ENCODE results near the gene PCK1.

Gene PCK1

DNA sequence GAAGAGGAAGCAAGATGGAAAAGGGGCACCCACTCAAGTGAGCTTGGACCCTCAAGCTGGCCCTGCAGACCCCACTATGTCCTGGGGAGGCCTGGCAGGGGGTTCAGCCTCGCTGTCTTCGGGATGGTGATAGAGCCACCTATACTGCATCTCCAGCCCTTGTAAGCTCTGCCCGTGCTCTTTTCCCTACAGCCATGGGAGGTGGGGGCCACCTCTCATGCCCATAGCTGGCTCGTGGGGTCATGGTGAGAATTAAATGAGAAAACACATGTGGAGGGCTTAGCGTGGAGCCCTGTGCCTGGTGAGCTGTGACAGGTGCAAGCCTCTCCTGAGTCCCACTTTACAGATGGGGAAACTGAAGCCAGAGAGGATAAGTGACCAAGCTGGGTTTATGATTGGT lies 27.7 kb downstream of the PCK1 start:
- no peak for DNase-seq (ENCODE audit: low spot score)

DNA sequence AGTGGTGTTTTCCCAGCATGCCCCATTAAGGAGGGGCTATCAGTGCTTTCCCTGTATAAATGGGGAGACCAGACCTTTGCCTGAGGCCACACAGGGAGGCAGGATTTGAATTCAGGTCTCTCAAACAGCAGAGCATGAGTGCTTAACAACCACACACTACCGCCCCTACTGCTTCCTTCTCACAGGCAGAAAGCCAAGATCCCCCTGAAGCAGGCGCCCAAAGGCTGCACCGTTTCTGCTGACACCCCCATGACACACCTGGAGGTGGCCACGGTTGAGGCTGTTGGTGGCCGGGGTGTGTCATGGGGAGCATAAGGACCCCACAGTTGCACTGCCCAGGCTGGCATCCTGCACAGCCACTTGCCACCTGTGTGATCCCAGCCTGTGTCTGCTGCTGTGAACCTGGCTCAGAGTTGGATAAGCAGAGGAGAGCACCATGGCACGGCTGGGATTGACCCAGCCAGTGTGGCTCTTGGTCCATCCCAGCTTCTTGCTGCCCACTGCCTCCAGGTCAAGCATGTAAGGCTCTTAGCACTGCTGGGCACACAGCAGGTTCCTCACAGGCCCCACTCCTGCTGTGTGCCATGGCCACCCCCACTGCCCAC lies 28.3 kb downstream of the PCK1 start:
- DNase-seq (ENCODE audit: low spot score) = no peak

DNA sequence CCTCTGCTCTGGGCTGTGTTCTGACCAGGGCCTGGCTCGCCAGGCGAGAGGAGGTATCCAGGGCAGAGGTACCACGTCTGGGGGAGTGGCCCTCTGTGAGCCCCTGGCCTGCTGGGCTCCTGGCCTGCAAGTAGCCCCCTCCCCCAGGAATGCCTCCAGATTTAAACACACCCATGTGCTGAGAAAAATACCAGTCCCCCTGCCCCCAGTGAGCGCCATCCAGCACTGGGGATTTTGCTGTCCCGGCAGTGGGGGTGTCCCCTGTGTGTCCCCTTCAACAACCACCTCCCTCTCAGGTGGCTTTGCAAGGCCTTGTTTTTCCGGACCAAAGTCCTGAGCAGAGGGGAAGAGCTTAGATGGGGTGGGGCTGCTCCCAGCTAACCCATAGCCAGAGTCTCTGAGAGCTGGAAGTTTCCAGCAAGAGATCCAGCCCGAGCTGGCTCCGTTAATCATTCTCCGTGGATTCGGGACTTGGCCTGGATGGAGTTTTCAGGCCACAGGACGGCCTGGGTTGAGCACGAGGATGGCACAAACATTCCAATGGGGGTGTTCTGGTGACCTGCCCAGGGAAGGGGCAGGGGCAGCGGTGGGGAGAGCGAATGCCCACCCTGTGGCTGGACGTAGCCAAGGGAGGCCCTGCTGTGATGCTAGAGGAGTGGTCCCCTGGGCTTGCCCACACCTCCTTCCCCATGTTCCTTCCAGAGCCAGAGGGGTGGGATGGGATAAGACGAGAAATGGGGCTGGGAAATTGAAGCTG lies 29.0 kb downstream of the PCK1 start:
- no peak for DNase-seq (ENCODE audit: low spot score)

DNA sequence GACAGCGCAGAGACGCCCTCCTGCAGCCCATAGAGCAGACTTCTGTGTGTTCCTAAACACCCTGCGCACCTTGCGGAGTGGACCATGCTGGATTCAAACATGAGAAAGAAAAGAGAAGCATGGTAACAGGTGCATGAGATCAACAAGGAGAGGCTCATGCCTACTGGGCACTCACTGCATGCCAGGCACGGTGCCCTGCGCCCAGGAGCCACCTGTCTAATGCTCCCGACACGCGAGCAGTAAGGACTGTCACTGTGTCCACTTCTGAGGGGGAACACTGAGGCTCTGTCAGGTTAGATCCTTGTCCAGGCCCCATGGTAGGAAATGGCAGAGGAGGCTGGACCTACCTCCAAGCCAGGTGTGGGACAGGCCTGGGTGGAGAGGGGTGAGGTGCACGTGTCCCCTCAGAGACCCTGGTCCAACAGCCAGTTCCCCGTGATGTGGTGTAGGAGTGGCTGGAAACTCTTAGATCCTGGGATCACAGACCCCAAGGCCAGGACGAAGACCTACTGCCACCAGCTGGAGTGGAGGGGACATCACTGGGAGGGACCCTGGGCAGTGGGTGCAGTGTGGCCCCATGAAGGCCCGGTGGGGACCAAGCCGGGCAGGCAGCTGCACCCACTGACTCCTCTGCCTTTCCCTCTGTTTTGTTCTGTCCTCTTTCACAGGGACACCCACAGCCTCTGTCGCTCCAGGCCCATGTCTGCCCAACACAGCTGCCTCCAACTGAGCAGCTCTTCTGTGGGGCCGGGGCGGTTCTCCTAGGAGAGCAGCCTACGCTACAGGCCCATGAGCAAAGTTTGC lies 29.8 kb downstream of the PCK1 start:
- DNase-seq (ENCODE audit: low spot score) = no peak

DNA sequence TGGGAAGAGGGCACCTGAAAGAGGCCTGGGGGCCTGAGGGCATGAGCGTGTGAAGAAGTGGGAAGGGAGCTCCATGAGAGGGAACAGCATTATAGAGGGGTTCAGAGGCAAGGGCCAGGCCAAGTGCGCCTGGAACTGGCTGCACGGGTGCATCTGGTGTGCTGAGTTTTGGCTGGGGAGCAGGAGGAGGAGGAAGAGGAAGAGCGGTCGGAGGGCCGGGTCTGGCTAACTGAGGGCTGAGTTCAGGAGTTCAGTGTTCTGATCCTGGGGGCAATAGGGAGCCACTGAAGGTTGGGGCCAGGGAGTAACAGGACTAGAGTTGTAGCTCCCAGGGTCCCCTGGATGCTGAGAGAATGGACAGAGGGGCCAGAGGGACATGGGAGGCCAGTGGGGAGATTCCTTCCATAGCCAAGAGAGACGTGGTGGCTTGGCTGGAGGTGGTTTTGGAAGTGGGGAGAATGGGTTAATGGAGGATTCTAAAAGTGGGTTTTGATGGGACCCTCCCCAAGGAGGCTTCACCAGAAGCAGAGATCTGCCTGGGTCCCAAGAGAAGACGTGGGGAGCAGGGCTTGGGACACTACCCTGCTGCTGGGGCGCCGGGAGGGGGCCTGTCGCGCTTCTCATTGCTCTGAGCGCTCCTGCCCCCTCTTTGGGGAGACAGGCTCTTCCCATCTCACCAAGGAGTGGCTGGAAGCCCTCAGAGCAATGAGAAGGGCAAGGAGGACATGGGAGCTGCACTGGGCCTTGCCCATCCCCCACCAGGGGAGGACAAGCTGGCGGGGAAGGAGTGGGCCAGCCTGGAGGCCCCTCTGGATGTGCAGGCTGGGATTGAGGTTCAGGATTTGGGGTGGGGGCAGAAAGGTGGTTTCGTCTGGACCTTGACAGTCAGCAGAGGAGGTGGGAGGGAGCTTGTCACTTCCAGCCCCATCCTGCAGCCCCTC lies 30.6 kb downstream of the PCK1 start:
- no peak for DNase-seq (ENCODE audit: low spot score)

DNA sequence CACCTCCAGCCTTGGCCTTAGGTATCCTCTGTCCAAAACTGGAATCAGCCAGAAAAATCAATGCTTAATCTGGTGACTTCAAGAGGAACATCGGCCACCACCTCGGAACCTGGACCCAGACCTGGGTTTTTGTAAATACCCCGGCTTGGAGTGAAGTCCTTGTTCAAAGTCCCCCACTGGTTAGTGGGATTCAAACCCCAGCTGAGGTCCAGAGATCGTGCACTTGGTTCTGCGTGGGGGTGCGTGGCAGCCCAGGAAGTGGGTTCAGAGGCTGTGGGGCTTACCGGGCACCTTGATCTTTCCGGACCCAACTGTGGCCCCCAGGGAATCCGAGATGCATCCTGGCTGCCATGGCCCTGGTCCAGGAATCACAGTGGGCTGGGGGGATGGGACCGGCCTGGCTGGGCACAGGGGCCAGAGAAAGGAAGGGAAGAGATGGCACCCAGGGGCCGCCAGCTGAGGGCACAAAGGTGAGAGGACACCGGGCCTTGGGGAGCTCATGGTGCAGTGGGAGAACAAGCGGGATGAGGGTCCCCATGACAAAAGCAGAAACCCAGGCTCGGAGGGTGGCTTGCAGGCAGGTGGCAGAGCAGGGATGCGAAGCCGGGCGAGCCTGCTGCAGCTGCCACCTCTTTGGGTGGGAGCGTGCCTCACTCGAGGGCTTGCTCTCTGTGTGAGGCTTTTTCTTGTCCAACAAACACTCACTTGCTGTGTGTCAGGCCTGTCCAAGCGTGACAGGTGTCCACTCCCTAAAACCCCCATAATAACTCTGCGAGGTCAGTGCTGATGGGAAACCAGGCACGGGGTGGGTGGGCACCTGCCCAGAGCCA lies 31.6 kb downstream of the PCK1 start:
- no peak for DNase-seq (ENCODE audit: low spot score)

DNA sequence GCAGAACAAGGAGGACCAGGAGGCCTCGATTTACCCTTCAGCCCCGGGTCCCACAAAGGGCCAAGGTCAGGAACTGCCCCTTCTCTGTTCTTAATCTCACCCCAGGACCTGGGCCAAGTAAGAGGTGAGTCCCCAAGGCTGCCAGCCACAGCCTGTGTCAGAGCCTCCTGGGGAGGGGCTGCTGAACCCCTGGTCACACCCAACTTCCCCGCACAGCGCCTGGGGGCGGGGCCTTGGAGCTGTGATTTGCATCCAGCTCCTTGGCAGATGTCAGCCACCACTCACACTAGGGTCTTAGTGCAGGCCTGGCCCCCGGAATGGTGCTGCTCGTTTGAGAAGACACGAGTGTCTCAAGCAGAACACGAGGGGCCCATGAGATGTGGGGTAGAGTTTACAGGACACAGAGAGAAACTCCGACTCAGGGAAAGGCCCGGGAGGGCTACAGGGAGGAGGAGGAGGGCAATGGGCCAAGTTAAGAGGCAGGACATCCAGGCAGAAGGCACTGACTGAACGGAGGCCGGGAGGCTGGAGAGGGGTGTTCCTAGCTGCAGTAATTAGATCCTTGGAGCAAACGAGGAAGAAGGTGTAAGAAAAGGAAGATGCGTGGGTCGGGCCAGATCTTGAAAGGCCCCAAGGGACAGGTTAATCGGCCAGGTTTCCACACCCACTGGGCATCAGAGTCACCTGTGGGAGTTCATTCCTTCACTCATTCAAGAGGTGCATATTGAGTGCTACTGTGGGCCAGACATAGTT lies 32.4 kb downstream of the PCK1 start:
- no peak for DNase-seq (ENCODE audit: low spot score)

DNA sequence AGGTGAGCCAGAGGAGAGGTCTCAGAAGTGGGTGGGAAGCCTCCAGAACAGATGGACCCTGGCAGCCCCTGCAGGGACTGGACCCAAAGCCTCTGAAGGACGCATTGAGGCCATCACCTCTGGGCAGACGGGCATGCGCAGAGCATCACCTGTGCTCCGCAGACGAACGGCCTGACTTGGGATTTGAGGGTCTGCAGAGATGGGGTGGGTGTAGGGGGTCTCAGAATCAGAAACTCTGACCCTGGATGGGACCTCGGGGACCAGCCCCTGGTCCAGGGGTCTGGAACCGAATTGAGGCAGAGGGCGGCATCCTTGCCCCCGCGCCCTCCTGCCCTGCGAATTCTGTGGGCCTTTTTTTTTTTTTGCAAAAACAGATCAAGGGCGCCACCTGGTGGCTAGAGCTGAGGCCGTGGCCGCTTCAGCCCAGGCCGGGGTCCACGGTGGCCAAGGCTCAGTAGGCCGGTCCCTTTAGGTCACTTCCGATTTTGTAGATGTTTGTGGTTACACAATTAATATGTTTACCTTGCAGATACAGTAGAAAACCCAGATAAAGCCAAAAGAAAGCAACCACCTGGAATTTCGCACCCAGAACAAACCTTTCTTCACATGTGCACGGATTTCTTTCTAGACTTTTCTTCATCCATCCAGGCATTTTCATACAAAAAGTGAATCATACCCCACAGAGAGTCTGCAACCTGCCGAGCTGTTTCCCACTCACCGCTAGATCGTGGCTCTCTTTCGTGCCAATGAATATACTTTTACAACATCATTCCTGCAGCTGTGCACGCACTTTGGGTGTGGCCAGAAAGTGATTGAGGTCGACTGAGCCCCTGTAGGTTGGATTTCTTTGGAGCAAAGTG lies 33.4 kb downstream of the PCK1 start:
- DNase-seq (ENCODE audit: low spot score) = peak; percentile 48

DNA sequence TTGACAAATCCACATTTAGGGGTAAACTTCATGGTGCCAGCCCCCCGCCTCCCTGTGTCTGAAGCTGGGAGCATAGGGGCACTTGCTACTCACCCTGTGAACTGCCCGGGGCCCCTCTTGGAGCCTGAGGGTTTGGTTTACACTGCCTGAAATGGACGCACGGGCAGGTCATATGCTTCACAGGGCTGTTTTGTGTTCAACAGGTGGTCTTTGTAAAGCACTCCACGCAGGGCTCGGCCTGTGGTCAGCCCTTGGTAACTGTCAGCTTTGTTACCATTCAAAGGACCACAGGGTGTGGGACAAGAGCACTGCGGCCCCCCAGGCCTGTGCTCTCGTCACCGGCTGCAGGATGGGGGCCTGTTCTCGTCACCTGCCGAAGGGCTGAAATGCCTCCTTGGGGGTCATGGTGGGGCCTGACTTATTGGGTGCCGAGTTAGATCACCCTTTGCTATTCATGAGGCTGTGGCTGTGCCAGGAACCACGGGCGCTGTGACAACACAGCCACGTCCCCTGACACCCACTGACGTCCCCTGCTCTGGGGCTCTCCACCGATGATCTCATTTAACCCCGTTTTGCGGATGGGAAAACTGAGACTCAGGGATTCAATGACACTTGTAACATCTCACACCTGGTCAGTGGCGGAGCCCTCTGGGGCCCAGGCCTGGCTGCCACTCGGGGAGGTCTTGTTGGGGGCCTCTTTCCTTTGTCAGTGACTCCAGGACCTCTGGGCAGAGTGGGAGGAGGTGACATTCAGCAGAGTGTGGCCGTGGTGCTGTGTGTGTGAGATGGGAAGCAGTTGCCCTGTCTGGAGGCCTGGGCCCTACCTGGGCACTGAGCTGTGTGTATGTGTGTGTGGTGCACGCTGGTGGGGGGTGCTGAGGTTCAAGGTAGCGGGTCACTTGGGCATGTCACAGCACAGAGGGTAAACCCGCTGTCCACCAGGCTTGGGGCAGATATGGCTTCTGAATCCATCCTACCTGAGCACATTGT lies 34.4 kb downstream of the PCK1 start:
- DNase-seq (ENCODE audit: low spot score) = no peak

DNA sequence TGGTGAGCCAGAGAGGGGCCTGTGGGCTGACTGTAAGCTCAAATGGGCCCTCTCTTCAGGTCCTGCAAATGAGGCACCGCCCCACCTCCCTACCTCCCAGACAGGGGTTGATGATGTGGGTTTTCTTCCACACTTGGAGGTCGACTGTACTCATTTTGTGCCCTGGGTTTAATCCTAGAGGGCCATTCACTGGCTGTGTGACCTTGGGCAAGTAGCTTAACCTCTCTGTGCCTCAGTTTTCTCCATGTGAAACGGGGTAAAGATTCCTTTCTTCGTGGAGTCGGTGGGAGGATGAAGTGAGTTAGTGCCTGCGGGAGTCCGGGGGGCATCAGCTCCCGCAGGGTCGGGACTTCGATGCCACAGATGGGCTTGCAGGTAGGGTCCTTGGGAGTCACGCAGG lies 35.4 kb downstream of the PCK1 start:
- no peak for DNase-seq (ENCODE audit: low spot score)

DNA sequence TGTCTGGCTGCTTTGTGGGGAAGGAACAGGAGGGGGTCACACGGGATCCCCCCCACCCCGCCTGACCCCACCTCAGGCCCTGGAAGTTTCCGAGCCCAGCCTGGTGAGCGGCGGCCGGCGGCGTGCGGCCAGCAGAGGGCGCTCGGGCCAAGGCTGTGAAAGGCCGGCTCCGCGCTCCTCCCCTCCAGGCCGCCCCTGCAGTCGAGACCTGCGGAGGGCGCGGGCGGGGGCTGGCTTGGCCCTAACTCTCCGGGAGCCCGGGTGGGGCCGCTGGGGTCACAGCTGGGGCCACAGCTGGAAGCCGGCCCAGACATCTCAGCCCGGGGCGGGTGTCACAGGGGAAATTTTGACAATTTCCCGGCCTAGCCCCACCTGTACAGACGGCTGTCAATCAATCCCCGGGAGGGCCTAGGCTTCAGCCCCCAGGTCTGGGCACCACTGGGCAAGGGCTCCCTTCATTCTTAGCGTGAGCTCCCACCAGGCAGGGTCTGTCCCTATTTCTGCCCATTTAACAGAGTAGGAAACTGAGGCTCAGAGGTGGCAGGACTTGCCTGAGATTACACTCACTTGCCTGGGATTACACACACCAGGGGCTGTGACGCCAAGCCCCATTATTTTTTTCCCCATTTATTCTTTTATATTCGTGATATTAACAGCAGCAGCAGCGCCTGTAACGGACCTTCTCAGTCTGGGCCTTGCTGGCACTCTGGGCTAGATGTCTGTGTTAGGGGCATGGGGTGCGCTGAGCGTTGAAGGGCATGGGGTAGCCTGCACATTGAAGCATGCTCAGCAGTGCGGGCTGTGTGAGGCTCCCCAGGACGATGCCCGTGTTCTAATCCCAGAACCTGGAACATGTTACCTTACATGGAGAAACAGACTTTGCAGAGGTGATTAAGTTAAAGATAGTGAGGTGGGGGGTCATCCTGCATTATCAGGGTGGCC lies 36.4 kb downstream of the PCK1 start:
- DNase-seq (ENCODE audit: low spot score) = peak; percentile 50

DNA sequence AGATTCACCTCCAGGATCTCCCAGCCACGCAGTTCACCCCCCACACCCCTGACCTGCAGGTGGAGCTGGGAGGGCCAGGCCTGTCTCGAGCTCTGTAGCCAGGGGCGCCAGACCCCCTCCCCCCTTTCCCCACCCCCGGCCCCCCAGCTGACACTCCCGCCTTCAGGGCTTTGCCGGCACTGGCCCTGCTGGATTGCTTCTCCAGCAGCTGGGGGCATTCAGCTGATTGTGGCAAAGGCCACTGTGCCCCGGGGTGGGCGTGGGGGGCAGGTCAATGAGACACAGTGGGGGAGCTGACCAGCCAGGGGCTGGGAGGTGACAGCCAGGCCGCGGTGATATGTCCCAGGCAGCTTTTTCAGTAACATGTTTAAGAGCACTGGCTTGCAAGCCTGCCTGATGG lies 37.1 kb downstream of the PCK1 start:
- DNase-seq (ENCODE audit: low spot score) = no peak

DNA sequence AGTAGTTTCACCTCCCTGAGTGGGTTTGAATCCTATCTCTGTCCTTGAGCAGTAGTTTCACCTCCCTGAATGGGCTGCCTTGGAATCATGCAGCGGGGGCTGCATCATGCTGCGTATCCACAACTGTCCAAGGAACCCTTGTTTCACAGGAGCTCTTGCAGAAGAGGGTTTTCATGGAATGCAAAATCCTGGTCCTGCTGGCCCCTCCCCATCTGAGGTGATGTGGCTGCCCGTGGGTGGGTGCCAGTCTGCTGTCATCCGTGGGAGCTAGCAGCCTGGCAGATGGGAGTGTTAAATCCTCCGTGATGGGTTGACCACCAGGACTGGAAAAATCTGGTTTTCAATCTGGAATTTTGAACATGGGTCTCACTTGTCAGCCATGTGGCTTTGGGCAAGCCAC lies 37.6 kb downstream of the PCK1 start:
- DNase-seq (ENCODE audit: low spot score) = no peak

DNA sequence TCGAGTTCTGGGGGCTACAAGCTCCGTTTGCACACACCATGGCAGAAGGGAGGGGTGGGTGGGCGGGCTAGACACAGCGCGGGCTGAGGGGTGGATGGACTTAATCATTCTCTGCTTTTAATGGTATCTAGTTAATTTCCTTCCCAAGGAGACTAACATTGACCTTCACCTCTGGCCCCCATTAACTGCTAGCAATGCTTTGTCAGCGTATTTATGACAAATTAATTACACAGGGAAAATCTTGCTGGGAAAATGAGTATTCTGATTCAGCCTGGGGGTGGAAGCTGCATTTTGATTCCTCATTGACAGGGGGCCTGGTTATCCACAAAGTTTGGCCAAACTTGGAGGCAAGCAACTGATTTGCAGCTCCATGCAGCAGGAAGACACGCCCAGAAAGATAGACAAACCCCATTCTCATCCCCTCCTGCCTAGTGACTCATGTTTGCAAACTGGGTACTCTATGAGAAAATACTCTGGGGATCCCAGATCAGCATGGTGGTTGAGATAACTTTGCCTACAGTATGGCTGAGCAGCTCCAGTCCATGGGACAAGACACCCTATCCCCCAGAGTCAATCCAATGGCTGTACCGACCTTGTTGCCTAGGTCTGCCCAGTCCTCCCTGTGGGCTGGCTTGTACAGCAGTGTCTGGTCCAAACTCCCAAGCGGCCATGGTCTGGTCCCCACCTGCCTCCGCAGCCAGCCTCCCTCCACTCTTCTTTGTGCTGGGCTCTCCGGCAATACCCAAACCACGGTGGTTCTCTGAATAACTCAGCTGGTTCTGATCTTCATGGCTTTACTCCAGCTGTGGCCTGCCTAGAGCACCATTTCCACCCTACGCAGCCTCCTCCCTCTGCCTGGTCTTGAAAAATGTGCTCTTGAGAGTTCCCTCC lies 39.7 kb downstream of the PCK1 start:
- DNase-seq (ENCODE audit: low spot score) = no peak

DNA sequence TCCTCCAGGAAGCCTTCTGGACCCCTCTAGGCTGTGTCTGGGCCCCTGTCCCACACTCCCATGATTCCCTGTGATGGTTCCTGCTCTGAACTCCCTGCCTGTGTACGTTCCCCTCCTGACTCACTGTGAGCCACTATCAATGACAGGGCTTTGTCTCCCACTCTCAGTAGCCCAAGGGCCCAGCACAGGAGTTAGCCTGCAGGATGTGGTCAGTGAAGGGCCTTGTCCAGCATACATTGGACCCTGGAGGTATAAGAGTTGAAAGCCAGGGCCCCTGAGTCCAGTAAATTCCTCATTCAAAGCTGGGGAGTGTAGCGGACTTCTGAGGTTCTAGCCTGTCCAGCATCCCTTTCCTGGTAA lies 40.3 kb downstream of the PCK1 start:
- DNase-seq (ENCODE audit: low spot score) = no peak

DNA sequence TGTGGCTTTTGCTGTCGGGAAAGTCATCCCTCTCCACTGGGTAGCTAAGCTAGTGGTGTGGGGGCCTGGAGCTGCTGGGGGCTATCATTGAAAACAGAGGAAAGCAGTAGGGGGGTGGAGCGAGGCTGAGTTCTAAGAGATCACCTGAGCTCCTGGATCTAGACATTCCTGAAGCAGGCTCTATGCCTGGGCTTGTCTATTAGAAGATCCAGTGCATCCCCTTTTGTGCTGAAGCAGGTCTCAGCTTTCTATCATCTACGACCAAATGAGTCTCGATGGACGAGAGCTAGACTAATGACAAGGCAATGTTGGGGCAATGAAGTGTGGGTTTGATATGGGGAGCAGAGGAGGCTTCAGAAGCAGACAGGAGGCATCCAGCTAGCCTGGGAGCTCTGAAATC lies 40.8 kb downstream of the PCK1 start:
- DNase-seq (ENCODE audit: low spot score) = no peak
